ENCODE measurements around the gene USP40.

DNA sequence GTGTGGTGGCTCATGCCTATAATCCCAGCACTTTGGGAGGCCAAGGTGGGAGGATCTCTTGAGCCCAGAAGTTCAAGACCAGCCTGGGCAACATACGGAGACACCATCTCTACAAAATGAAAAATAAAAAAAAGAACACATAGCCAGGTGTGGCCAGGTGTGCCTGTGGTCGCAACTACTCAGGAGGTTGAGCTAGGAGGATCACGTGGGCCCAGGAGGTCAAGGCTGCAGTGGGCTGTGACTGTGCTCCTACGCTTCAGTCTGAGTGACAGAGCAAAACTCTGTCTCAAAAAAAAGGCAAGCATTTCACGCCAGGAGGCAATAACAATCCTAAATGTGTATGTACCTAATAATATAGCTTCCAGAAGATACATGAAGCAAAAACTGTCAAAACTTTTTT lies 27.8 kb downstream of the USP40 start:
- TF ChIP-seq, protein P1, sequence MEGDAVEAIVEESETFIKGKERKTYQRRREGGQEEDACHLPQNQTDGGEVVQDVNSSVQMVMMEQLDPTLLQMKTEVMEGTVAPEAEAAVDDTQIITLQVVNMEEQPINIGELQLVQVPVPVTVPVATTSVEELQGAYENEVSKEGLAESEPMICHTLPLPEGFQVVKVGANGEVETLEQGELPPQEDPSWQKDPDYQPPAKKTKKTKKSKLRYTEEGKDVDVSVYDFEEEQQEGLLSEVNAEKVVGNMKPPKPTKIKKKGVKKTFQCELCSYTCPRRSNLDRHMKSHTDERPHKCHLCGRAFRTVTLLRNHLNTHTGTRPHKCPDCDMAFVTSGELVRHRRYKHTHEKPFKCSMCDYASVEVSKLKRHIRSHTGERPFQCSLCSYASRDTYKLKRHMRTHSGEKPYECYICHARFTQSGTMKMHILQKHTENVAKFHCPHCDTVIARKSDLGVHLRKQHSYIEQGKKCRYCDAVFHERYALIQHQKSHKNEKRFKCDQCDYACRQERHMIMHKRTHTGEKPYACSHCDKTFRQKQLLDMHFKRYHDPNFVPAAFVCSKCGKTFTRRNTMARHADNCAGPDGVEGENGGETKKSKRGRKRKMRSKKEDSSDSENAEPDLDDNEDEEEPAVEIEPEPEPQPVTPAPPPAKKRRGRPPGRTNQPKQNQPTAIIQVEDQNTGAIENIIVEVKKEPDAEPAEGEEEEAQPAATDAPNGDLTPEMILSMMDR (IDR thresholded peaks at IDR 0.05 in 4 of 5, conservative IDR thresholded peaks at IDR 0.05 in 1 of 5), result no peak
- no peak for TF ChIP-seq POLR2A (IDR thresholded peaks at IDR 0.05)
